OCI-LY3 (cell line): Measurements from ENCODE around the gene SMG1.
A peak's percentile ranks its signal among the peaks of the same experiment; 100 is the strongest.
"Not testable (repeated sequence)": the region's sequence is repeated elsewhere in the genome, so short reads cannot be mapped to it uniquely, and the experiment has no call there.

Source experiments
- H2AFZ ChIP-seq: fragments of 200-600, 300-600 bp; shearing (Covaris generic); 2 replicates; pipeline ENCODE4 v1.6.0; 2014; ENCODE audit warnings: antibody characterized with exemption, low read depth, low read length
- H3K27ac ChIP-seq: fragments of 200-600, 300-600 bp; sonication (generic); 2 replicates; pipeline ENCODE4 v1.5.1; 2014; ENCODE audit warnings: mild to moderate bottlenecking, low read length, moderate library complexity, mixed read lengths
- H3K27me3 ChIP-seq: fragments of 200-600, 300-600 bp; sonication (generic); 2 replicates; pipeline ENCODE4 v1.6.1; 2014; ENCODE audit warnings: low read depth, low read length, mixed read lengths
- H3K36me3 ChIP-seq: fragments of 200-600, 300-600 bp; sonication (generic); replicated peaks from 2 replicates; pipeline ENCODE3; 2014; ENCODE audit warnings: low read depth, low read length, mixed read lengths
- H3K4me1 ChIP-seq: fragments of 300-600, 200-600 bp; sonication (generic); 2 replicates; pipeline ENCODE4 v1.6.1; 2014; ENCODE audit warnings: low read length, mixed read lengths
- H3K4me2 ChIP-seq: fragments of 200-600, 300-600 bp; sonication (generic); 2 replicates; pipeline ENCODE4 v1.6.1; 2014; ENCODE audit warnings: low read length, mixed read lengths
- H3K4me3 ChIP-seq: fragments of 300-600, 200-600 bp; sonication (generic); 2 replicates; pipeline ENCODE4 v1.5.1; 2014; ENCODE audit warnings: antibody characterized with exemption, mild to moderate bottlenecking, low read length, moderate library complexity
- H3K79me2 ChIP-seq: fragments of 300-600, 200-600 bp; shearing (Covaris generic); 2 replicates; pipeline ENCODE4 v1.6.1; 2014; ENCODE audit warnings: mild to moderate bottlenecking, low read length, mixed read lengths
- H3K9ac ChIP-seq: fragments of 300-600, 200-600 bp; shearing (Covaris generic); 2 replicates; pipeline ENCODE4 v1.6.0; 2014; ENCODE audit warnings: mild to moderate bottlenecking, low read length, moderate library complexity
- H3K9me3 ChIP-seq: fragments of 200-600, 300-600 bp; shearing (Covaris generic); 2 replicates; pipeline ENCODE4 v1.6.1; 2014; ENCODE audit warnings: low read length, mixed read lengths; ENCODE audit not compliant: insufficient read depth
- H4K20me1 ChIP-seq: fragments of 200-600, 300-600 bp; sonication (generic); 2 replicates; pipeline ENCODE4 v1.6.1; 2016; ENCODE audit warnings: low read length, mixed read lengths; ENCODE audit not compliant: insufficient read depth
- EZH2phosphoT487 ChIP-seq: fragments of 200-600 bp; shearing (Covaris generic); IDR thresholded peaks from 2 replicates; pipeline ENCODE4 v1.6.1; 2018; ENCODE audit warnings: antibody characterized with exemption, mixed run types, low read depth
- TF ChIP-seq, protein P1 (sequence below): fragments of 200-600, 300-600 bp; sonication (generic); IDR thresholded peaks from 2 replicates; pipeline ENCODE4 v1.5.1; 2014; ENCODE audit warnings: antibody characterized with exemption, low read length, low read depth

SMG1 gene

DNA sequence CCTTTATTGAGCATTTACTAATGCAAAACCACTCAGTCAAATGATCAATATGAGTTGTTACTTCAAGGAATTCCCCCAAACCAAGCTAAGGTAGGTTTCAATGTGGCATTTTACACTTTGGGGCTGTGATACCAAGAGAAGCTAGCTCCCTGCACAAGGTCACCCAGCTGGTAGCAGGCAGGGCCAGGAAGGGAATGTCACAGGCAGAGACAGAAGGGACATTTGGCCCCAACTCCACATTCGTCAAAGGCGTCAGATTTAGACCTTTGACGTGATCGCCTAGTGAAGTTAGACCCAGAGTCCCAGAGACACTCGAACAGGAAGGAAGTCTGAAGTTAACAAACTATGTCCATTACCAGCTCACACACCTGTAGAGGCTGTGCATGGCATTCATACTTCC is 5.5 kb upstream of the SMG1 start:
- H3K4me2 ChIP-seq = peak overlapping the region; percentile 89
- H3K79me2 ChIP-seq = peaks cover 3% of the 10 kb centered on the region; the same call in 1 of the 2 replicates
- peak overlapping the region; percentile 60 for H3K4me3 ChIP-seq

GRCh38 chr16:18930095-18930494 is 3.9 kb upstream of the SMG1 start:
- not testable (repeated sequence) for H2AFZ ChIP-seq, H4K20me1 ChIP-seq, H3K27ac ChIP-seq, H3K27me3 ChIP-seq, H3K9ac ChIP-seq, H3K4me3 ChIP-seq, H3K36me3 ChIP-seq, H3K9me3 ChIP-seq, H3K4me2 ChIP-seq
- Histone ChIP-seq H3K79me2 (peaks cover 14% of the 10 kb centered on the region), H3K4me1 (peaks cover 23% of the 10 kb centered on the region)

More for the DNA sequence above, 5.5 kb upstream of the SMG1 start:
- no peaks in the 10 kb centered on the region for H4K20me1 ChIP-seq
- H3K36me3 ChIP-seq = no peaks in the 10 kb centered on the region
- TF ChIP-seq, protein P1, sequence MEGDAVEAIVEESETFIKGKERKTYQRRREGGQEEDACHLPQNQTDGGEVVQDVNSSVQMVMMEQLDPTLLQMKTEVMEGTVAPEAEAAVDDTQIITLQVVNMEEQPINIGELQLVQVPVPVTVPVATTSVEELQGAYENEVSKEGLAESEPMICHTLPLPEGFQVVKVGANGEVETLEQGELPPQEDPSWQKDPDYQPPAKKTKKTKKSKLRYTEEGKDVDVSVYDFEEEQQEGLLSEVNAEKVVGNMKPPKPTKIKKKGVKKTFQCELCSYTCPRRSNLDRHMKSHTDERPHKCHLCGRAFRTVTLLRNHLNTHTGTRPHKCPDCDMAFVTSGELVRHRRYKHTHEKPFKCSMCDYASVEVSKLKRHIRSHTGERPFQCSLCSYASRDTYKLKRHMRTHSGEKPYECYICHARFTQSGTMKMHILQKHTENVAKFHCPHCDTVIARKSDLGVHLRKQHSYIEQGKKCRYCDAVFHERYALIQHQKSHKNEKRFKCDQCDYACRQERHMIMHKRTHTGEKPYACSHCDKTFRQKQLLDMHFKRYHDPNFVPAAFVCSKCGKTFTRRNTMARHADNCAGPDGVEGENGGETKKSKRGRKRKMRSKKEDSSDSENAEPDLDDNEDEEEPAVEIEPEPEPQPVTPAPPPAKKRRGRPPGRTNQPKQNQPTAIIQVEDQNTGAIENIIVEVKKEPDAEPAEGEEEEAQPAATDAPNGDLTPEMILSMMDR = no peak
- TF ChIP-seq EZH2phosphoT487 = no peak
- no peak overlapping the region for H3K27ac ChIP-seq
- H3K4me1 ChIP-seq = peaks cover 22% of the 10 kb centered on the region
- H2AFZ ChIP-seq = peak overlapping the region; percentile 97
- H3K27me3 ChIP-seq = 0 out of 2 replicates have a peak, but pooled peaks cover 2% of the 10 kb centered on the region
- peak overlapping the region; percentile 44; the same call in 1 of the 2 replicates for H3K9ac ChIP-seq
- no peaks in the 10 kb centered on the region for H3K9me3 ChIP-seq

- H3K4me1 ChIP-seq = peaks cover 23% of the 10 kb centered on the region
- H3K4me2 ChIP-seq = 0 out of 2 replicates have a peak overlapping the region, but pooled peaks have one; percentile 86
- not testable (repeated sequence) for H3K9me3 ChIP-seq, H3K27ac ChIP-seq, H2AFZ ChIP-seq, H3K9ac ChIP-seq, H3K36me3 ChIP-seq, H3K4me3 ChIP-seq, H3K27me3 ChIP-seq
- H3K79me2 ChIP-seq = peaks cover 34% of the 10 kb centered on the region
- peaks cover 20% of the 10 kb centered on the region for H4K20me1 ChIP-seq
These were observed 1.9 kb upstream of the SMG1 start for GRCh38 chr16:18928073-18928472.

DNA sequence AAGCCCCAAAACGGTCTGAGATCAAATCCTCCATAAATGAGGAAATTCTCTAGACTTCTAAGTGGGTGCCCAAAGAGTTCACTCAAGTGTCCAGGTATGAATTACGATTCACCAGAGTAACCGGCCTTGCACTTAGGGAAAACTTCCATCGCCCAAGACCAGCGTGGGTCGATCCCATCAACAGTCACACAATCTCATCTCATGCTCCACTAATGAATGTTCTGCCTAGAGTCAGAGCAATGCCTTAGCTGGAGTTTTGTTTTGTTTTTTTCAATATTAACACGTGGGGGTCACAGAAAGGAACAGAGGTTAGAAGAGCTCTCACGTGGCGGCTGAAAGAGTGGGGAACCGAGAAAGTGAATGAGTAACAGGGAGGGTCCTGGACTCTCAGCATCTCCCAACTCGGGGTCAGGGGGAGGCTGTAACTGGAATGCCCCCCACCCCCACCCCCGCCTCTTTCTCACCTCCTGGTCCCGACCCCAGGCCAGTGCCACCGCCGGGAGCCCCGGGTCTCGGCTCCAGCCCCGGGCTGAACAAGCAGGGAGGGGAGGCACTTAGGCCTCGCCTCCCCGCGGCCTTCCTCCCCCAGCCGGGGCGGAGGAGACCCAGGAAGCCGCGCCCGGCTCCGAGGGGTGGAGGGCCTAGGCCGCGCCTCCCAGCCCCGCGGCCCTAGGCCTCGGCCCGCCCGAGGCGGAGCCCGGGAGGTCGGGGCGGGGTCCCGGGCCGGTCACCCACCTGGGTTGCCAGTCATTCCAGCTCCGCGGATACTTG is 808 bp downstream of the SMG1 start:
- H3K36me3 ChIP-seq, H2AFZ ChIP-seq, H3K9me3 ChIP-seq, H3K27me3 ChIP-seq, H3K4me1 ChIP-seq: not testable (repeated sequence)
- peak overlapping the region; percentile 78 for H3K4me2 ChIP-seq
- peak overlapping the region; percentile 79 for H3K27ac ChIP-seq
- H3K9ac ChIP-seq = peak overlapping the region; percentile 58
- H3K79me2 ChIP-seq = peaks cover 59% of the 10 kb centered on the region
- peaks cover 37% of the 10 kb centered on the region for H4K20me1 ChIP-seq
- H3K4me3 ChIP-seq = peak overlapping the region; percentile 91

DNA sequence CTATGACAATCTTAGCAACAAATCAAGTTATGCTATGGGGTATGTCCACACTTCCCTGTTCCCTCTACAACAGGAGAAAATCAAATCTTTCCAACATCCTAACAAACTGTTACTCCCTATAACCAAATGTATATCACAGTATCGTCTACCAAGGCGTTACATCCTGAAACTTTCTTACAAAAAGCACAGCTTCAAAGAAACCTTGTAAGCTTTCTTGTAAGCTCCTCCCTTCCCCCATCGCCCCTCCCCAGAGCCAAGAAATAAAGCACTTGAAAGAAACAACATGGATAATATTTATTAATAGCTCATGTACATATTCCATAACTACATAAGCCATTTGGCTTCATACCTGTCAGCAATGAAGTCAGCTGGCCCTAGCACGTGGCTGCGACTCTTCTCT is 2.3 kb downstream of the SMG1 start:
- H3K4me3 ChIP-seq = peak overlapping the region; percentile 91
- H3K9ac ChIP-seq, H3K27ac ChIP-seq: not testable (repeated sequence)

GRCh38 chr16:18923124-18923523 is 3.1 kb downstream of the SMG1 start:
- not testable (repeated sequence) for H2AFZ ChIP-seq

More for the DNA sequence above, 2.3 kb downstream of the SMG1 start:
- H3K9me3 ChIP-seq, H2AFZ ChIP-seq, H3K4me1 ChIP-seq, H3K27me3 ChIP-seq, H3K36me3 ChIP-seq: not testable (repeated sequence)
- H3K79me2 ChIP-seq = peaks cover 72% of the 10 kb centered on the region
- peaks cover 47% of the 10 kb centered on the region for H4K20me1 ChIP-seq
- peak overlapping the region; percentile 78 for H3K4me2 ChIP-seq

GRCh38 chr16:18909585-18909984 is 16.6 kb downstream of the SMG1 start:
- H3K27ac ChIP-seq, H3K4me2 ChIP-seq, H3K4me1 ChIP-seq, H3K4me3 ChIP-seq, H3K36me3 ChIP-seq, H3K9ac ChIP-seq, H3K9me3 ChIP-seq, H2AFZ ChIP-seq, H3K27me3 ChIP-seq: not testable (repeated sequence)
- Histone ChIP-seq H4K20me1 (peaks cover 34% of the 10 kb centered on the region), H3K79me2 (peaks cover 100% of the 10 kb centered on the region)

More at GRCh38 chr16:18923124-18923523, 3.1 kb downstream of the SMG1 start:
- Histone ChIP-seq H4K20me1 (peaks cover 50% of the 10 kb centered on the region), H3K79me2 (peaks cover 80% of the 10 kb centered on the region)
- H3K4me2 ChIP-seq, H3K27me3 ChIP-seq, H3K9ac ChIP-seq, H3K4me3 ChIP-seq, H3K36me3 ChIP-seq, H3K4me1 ChIP-seq, H3K9me3 ChIP-seq, H3K27ac ChIP-seq: not testable (repeated sequence)

DNA sequence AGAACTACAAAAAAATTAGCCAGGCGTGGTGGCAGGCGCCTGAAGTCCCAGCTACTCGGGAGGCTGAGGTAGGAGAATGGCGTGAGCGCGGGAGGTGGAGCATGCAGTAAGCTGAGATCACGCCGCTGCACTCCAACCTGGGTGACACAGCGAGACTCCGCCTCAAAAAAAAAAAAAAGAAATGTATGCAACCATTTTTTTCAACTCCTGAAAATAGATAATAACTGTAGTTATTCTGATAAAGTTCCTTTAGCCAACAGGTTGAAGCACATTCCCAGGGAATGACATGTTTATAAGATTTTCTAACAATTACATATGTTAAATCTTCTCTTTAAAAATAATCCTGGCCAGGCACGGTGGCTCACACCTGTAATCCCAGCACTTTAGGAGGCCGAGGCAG is 17.5 kb downstream of the SMG1 start:
- H3K27me3 ChIP-seq, H2AFZ ChIP-seq, H3K4me2 ChIP-seq, H3K9ac ChIP-seq, H3K4me1 ChIP-seq, H3K27ac ChIP-seq, H3K36me3 ChIP-seq, H3K9me3 ChIP-seq, H3K4me3 ChIP-seq: not testable (repeated sequence)
- Histone ChIP-seq H4K20me1 (peaks cover 30% of the 10 kb centered on the region), H3K79me2 (peaks cover 96% of the 10 kb centered on the region)
